ENCODE results near the gene MTREX. TPM values are rescaled to one million over a fixed set of nuclear protein-coding genes. Genes with fewer than 3 reads are reported as not detected.

MTREX gene
- total RNA-seq, 1 donor from 2014 or later = 35.7 TPM

GRCh38 chr5:55437452-55437851, 129.7 kb downstream of the MTREX start:
- H3K27me3 ChIP-seq (ENCODE audit: control insufficient read depth, insufficient read depth, low read length) = no peaks in the 10 kb centered on the region
- no peak overlapping the region for H3K4me3 ChIP-seq (ENCODE audit: low read depth, low read length)
- no peak for DNase-seq (ENCODE audit: low read depth)
- H3K36me3 ChIP-seq (ENCODE audit: control insufficient read depth, insufficient read depth, low read length) = no peaks in the 10 kb centered on the region
- TF ChIP-seq CTCF (IDR thresholded peaks at IDR 0.05; ENCODE audit: insufficient read depth, low read length, poor library complexity, severe bottlenecking) = no peak

GRCh38 chr5:55437859-55438206, 130.0 kb downstream of the MTREX start:
- no peak overlapping the region for H3K4me3 ChIP-seq (ENCODE audit: low read depth, low read length)
- no peaks in the 10 kb centered on the region for H3K27me3 ChIP-seq (ENCODE audit: control insufficient read depth, insufficient read depth, low read length)
- no peak for TF ChIP-seq CTCF (IDR thresholded peaks at IDR 0.05; ENCODE audit: insufficient read depth, low read length, poor library complexity, severe bottlenecking)
- H3K36me3 ChIP-seq (ENCODE audit: control insufficient read depth, insufficient read depth, low read length) = no peaks in the 10 kb centered on the region
- no peak for DNase-seq (ENCODE audit: low read depth)

- Histone ChIP-seq H3K4me3 (ENCODE audit: low read depth, low read length) (no peak overlapping the region), H3K36me3 (ENCODE audit: control insufficient read depth, insufficient read depth, low read length) (no peaks in the 10 kb centered on the region), H3K27me3 (ENCODE audit: control insufficient read depth, insufficient read depth, low read length) (no peaks in the 10 kb centered on the region)
- no peak for TF ChIP-seq CTCF (IDR thresholded peaks at IDR 0.05; ENCODE audit: insufficient read depth, low read length, poor library complexity, severe bottlenecking)
- no peak for DNase-seq (ENCODE audit: low read depth)
These were observed 131.2 kb downstream of the MTREX start for GRCh38 chr5:55438998-55439397.

- H3K27me3 ChIP-seq (ENCODE audit: control insufficient read depth, insufficient read depth, low read length) = no peaks in the 10 kb centered on the region
- no peaks in the 10 kb centered on the region for H3K36me3 ChIP-seq (ENCODE audit: control insufficient read depth, insufficient read depth, low read length)
- no peak for DNase-seq (ENCODE audit: low read depth)
- no peak overlapping the region for H3K4me3 ChIP-seq (ENCODE audit: low read depth, low read length)
- no peak for TF ChIP-seq CTCF (IDR thresholded peaks at IDR 0.05; ENCODE audit: insufficient read depth, low read length, poor library complexity, severe bottlenecking)
These were observed 132.4 kb downstream of the MTREX start for GRCh38 chr5:55440188-55440646.

GRCh38 chr5:55441107-55441771, 133.4 kb downstream of the MTREX start:
- no peak for DNase-seq (ENCODE audit: low read depth)
- H3K36me3 ChIP-seq (ENCODE audit: control insufficient read depth, insufficient read depth, low read length) = no peaks in the 10 kb centered on the region
- H3K4me3 ChIP-seq (ENCODE audit: low read depth, low read length) = no peak overlapping the region
- no peak for TF ChIP-seq CTCF (IDR thresholded peaks at IDR 0.05; ENCODE audit: insufficient read depth, low read length, poor library complexity, severe bottlenecking)
- no peaks in the 10 kb centered on the region for H3K27me3 ChIP-seq (ENCODE audit: control insufficient read depth, insufficient read depth, low read length)

GRCh38 chr5:55441954-55442353, 134.2 kb downstream of the MTREX start:
- DNase-seq (ENCODE audit: low read depth) = no peak
- no peak for TF ChIP-seq CTCF (IDR thresholded peaks at IDR 0.05; ENCODE audit: insufficient read depth, low read length, poor library complexity, severe bottlenecking)
- no peaks in the 10 kb centered on the region for H3K36me3 ChIP-seq (ENCODE audit: control insufficient read depth, insufficient read depth, low read length)
- no peak overlapping the region for H3K4me3 ChIP-seq (ENCODE audit: low read depth, low read length)
- H3K27me3 ChIP-seq (ENCODE audit: control insufficient read depth, insufficient read depth, low read length) = no peaks in the 10 kb centered on the region
